ENCODE data around the gene RAD51B. TPM values are rescaled to one million over a fixed set of nuclear protein-coding genes. Genes with fewer than 3 reads are reported as not detected.

The RAD51B gene
- total RNA-seq, 1 experiment from 2014 or later: 16.7 TPM

DNA sequence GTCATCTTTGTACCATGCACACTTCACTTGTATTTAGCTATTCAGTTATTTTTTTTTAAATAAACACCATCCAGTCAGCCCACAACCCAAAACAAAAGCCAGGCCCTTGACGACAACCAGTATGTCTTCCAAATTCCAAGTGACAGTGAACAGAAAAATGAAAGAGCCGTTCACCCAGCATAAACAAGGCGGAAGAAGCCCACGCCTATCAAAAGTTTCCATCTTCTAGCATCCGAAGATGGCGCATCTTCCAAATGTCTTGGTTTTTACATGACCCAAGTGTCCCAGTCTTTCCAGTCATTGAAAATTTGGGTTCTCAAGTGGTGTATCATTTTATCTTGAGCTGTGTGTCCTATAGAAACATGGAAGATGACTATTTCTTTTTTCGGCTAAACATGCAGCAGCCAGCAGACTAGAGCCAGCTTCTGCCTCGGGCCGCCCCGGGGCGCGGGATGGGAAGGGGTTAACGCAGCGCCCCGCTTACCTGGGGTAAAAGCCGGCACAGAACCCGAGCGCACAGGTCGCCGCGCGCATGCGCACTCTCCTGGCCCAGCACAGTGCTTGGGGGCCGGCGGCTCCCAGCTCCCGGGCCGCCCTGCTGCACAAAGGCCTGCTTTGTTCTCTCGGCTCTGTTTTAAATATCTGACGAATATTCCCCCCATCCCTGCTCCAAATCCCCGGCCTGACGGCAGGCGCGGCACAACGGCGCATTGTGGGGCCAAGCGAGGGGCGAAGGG is 808.5 kb downstream of the RAD51B start:
- peak; percentile 85 for DNase-seq
- no peak overlapping the region for H2BK5ac ChIP-seq (ENCODE audit: insufficient read length, low read length)
- H3K56ac ChIP-seq (ENCODE audit: insufficient read length, low read depth, low read length): no peak overlapping the region
- no peak overlapping the region for H2AFZ ChIP-seq (ENCODE audit: low read length)
- no peak overlapping the region for H3T11ph ChIP-seq (ENCODE audit: low read length)
- H3K9ac ChIP-seq (ENCODE audit: extremely low read depth, insufficient read length, low read length): peak overlapping the region; percentile 49
- no peaks in the 10 kb centered on the region for H3K27me3 ChIP-seq (ENCODE audit: insufficient read depth, low read length)
- no peaks in the 10 kb centered on the region for H3K9me3 ChIP-seq (ENCODE audit: control insufficient read depth, low read depth, low read length)
- Mint-ChIP-seq H3K27me3 (ENCODE audit: low read depth) (peaks cover 21% of the 10 kb centered on the region), H3K4me1 (peaks cover 28 to 40% of the 10 kb centered on the region in 2 experiments), H3K4me3 (peak overlapping the region; percentile 55 to 64; a peak in 4 of 5 replicates), H3K36me3 (ENCODE audit: insufficient read depth in 1 of 3, low read depth in 3 of 3) (no peaks in the 10 kb centered on the region; a peak in 1 of 7 replicates), H3K27ac (peak overlapping the region; percentile 31 to 89 (median 80); a peak in 4 of 7 replicates), H3K9me3 (no peaks in the 10 kb centered on the region)
- no peak overlapping the region for H3K27ac ChIP-seq (ENCODE audit: insufficient read length, low read depth, low read length)
- H3K23me2 ChIP-seq (ENCODE audit: insufficient read length, low read depth, low read length, poor library complexity, severe bottlenecking): peaks cover 7% of the 10 kb centered on the region
- H2AK5ac ChIP-seq (ENCODE audit: insufficient read length, low read length): no peak overlapping the region
- no peak overlapping the region for H4K8ac ChIP-seq (replicated peaks; ENCODE audit: insufficient read length, low read depth, low read length)
- H3K23ac ChIP-seq (ENCODE audit: insufficient read length, low read depth, low read length): no peak overlapping the region
- no peaks in the 10 kb centered on the region for H4K20me1 ChIP-seq (ENCODE audit: control insufficient read depth, insufficient read depth, insufficient read length)
- no CpG with 5 or more reads among the region's 37 CpGs for WGBS (ENCODE audit: extremely low coverage, insufficient read length, low lambda C conversion rate)
- H2BK12ac ChIP-seq (ENCODE audit: insufficient read length, low read depth, low read length): no peak overlapping the region
- H2BK20ac ChIP-seq (ENCODE audit: low read depth, low read length, poor library complexity, severe bottlenecking): peak overlapping the region; percentile 76
- H3K4me1 ChIP-seq (ENCODE audit: insufficient read depth, low read length): no peaks in the 10 kb centered on the region
- H3K18ac ChIP-seq (ENCODE audit: insufficient read length, low read depth, low read length): peak overlapping the region; percentile 94
- peak overlapping the region; percentile 51 for H3K4me2 ChIP-seq (ENCODE audit: insufficient read depth, insufficient read length, low read length)
- no peak for TF ChIP-seq CTCF (conservative IDR thresholded peaks at IDR 0.05)
- no peak overlapping the region; the same call in 1 of the 2 replicates for H3K4ac ChIP-seq (ENCODE audit: low read depth, low read length)
- no peak overlapping the region for H2BK15ac ChIP-seq (ENCODE audit: low read depth, low read length)
- peak overlapping the region; percentile 95 for H3K14ac ChIP-seq (ENCODE audit: insufficient read depth, low read length)
- H3K79me1 ChIP-seq (ENCODE audit: insufficient read depth, low read depth, low read length, poor library complexity, severe bottlenecking): no peaks in the 10 kb centered on the region
- no peak overlapping the region for H4K91ac ChIP-seq (ENCODE audit: insufficient read length, low read depth, low read length)
- H3K79me2 ChIP-seq (ENCODE audit: insufficient read depth, low read length): no peaks in the 10 kb centered on the region
- H4K5ac ChIP-seq (ENCODE audit: insufficient read length, low read depth, low read length): no peak overlapping the region
- no peak overlapping the region for H2BK120ac ChIP-seq (ENCODE audit: low read depth, low read length, poor library complexity, severe bottlenecking)
